ENCODE data around the gene RELB. TPM values are rescaled to one million over a fixed set of nuclear protein-coding genes. Genes with fewer than 3 reads are reported as not detected.

RELB gene
- total and polyA plus RNA-seq, 2 donors from 2014 or later, result 10.3 to 30.6 TPM

- Histone ChIP-seq H3K9ac (ENCODE audit: low read length in 3 of 3) (no peak overlapping the region), H3K36me3 (ENCODE audit: control insufficient read depth in 2 of 3, insufficient read depth in 3 of 3, low read length in 3 of 3) (peaks cover 0 to 34% (median 25%) of the 10 kb centered on the region in 3 donors), H3K4me1 (ENCODE audit: control insufficient read depth in 2 of 3, insufficient read depth in 2 of 3, low read depth in 1 of 3, low read length in 3 of 3) (no peaks in the 10 kb centered on the region), H3K4me3 (ENCODE audit: low read length in 3 of 3) (no peak overlapping the region), H3K9me3 (ENCODE audit: control insufficient read depth in 2 of 3, insufficient read depth in 1 of 3, low read length in 3 of 3) (no peaks in the 10 kb centered on the region), H3K27ac (ENCODE audit: low read depth in 2 of 2, low read length in 2 of 2) (no peak overlapping the region), H3K27me3 (ENCODE audit: control insufficient read depth, insufficient read depth, low read length) (no peaks in the 10 kb centered on the region)
- DNase-seq (peak; percentile 37 to 83 (median 54)), FAIRE-seq (no peak)
- intact Hi-C loops (cut with DNase I), result no loop called here
- peak; percentile 39 for TF ChIP-seq CTCF (IDR thresholded peaks at IDR 0.05; ENCODE audit: borderline replicate concordance, extremely low read depth, insufficient read depth)
Observed at GRCh38 chr19:44988896-44989556, 12.2 kb upstream of the RELB start.

DNA sequence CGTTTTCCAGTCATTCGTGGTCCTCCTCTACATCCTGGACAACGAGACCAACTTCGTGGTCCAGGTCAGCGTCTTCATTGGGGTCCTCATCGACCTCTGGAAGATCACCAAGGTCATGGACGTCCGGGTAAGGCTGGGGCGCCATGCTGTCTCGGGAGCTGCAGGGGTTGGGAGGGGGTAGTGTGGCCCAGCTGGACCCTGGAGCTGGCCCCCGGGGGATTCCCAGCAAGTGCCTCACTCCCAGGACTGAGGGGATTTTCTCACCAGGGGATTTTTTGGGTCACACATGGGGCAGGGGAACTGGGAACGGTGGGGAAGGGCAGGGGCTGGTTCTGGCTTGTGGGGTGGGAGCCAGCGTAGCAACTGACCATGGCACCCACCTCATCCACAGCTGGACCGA lies 10.8 kb upstream of the RELB start:
- FAIRE-seq (no peak), DNase-seq (no peak)
- TF ChIP-seq CTCF (IDR thresholded peaks at IDR 0.05; ENCODE audit: borderline replicate concordance, extremely low read depth, insufficient read depth), result no peak
- Histone ChIP-seq H3K9ac (ENCODE audit: low read length in 3 of 3) (no peak overlapping the region), H3K4me3 (ENCODE audit: low read length in 3 of 3) (no peak overlapping the region), H3K27me3 (ENCODE audit: control insufficient read depth, insufficient read depth, low read length) (no peaks in the 10 kb centered on the region), H3K4me1 (ENCODE audit: control insufficient read depth in 2 of 3, insufficient read depth in 2 of 3, low read depth in 1 of 3, low read length in 3 of 3) (no peaks in the 10 kb centered on the region), H3K36me3 (ENCODE audit: control insufficient read depth in 2 of 3, insufficient read depth in 3 of 3, low read length in 3 of 3) (peaks cover 0 to 26% (median 21%) of the 10 kb centered on the region in 3 donors), H3K27ac (ENCODE audit: low read depth in 2 of 2, low read length in 2 of 2) (no peak overlapping the region), H3K9me3 (ENCODE audit: control insufficient read depth in 2 of 3, insufficient read depth in 1 of 3, low read length in 3 of 3) (no peaks in the 10 kb centered on the region)
- intact Hi-C loops (cut with DNase I), result no loop called here

DNA sequence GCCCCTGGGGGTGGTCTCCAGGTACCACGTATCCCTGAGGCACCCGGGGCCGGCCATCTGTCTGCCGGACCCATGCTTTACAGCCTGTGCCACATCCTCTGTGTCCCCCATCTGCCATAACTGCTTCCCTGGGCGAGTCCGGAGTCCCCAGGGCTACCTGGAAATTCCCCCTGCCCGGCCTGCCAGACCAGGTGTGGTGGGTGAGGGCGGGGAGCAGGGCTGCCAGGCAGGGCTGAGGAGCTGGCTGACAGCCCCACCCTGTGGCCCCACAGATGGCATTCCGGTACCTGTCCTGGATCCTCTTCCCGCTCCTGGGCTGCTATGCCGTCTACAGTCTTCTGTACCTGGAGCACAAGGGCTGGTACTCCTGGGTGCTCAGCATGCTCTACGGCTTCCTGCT lies 10.3 kb upstream of the RELB start:
- Histone ChIP-seq H3K27me3 (ENCODE audit: control insufficient read depth, insufficient read depth, low read length) (no peaks in the 10 kb centered on the region), H3K9ac (ENCODE audit: low read length in 3 of 3) (no peak overlapping the region), H3K9me3 (ENCODE audit: control insufficient read depth in 2 of 3, insufficient read depth in 1 of 3, low read length in 3 of 3) (no peaks in the 10 kb centered on the region), H3K4me3 (ENCODE audit: low read length in 3 of 3) (no peak overlapping the region), H3K27ac (ENCODE audit: low read depth in 2 of 2, low read length in 2 of 2) (no peak overlapping the region), H3K36me3 (ENCODE audit: control insufficient read depth in 2 of 3, insufficient read depth in 3 of 3, low read length in 3 of 3) (peaks cover 0 to 21% (median 20%) of the 10 kb centered on the region in 3 donors), H3K4me1 (ENCODE audit: control insufficient read depth in 2 of 3, insufficient read depth in 2 of 3, low read depth in 1 of 3, low read length in 3 of 3) (no peaks in the 10 kb centered on the region)
- TF ChIP-seq CTCF (IDR thresholded peaks at IDR 0.05; ENCODE audit: borderline replicate concordance, extremely low read depth, insufficient read depth), result no peak
- DNase-seq, result no peak
- no peak for FAIRE-seq
- intact Hi-C loops (cut with DNase I), result no loop called here

Data from kidney (tissue), 14 donors.